PC-9 (cell line): Measurements from ENCODE around the gene ETV6.

Experiments used
- EZH2 ChIP-seq: fragments of 200-600 bp; sonication (generic); IDR thresholded peaks from 2 replicates; pipeline ENCODE4 v1.8.0; 2017; ENCODE audit warnings: antibody characterized with exemption, low read depth
- TF ChIP-seq, protein P1 (sequence below): fragments of 200-600 bp; sonication (generic); conservative IDR thresholded peaks from 2 replicates; pipeline ENCODE4 v1.6.1; 2017; ENCODE audit warnings: mixed run types, antibody characterized with exemption, mild to moderate bottlenecking, moderate library complexity

DNA sequence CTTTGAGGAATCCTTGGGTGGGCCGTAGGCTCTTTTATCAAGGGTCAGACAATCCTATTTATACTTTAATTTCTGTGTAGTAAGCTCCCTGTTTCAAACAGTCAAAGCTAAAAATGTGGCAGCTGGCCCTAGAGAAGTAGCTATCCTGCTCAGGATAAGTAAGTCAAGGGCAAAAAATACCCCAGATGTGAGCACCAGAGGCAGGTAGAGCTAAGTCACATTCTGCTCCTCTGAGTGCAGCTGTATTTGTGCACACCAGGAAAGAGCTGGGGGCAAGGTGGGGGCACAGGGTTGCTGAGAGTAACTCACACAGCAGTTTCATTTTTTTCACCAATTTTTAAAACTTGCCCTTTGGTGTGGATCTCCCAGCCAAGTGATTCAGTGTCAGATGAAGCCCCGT, 5.3 kb downstream of the ETV6 start:
- TF ChIP-seq, protein P1, sequence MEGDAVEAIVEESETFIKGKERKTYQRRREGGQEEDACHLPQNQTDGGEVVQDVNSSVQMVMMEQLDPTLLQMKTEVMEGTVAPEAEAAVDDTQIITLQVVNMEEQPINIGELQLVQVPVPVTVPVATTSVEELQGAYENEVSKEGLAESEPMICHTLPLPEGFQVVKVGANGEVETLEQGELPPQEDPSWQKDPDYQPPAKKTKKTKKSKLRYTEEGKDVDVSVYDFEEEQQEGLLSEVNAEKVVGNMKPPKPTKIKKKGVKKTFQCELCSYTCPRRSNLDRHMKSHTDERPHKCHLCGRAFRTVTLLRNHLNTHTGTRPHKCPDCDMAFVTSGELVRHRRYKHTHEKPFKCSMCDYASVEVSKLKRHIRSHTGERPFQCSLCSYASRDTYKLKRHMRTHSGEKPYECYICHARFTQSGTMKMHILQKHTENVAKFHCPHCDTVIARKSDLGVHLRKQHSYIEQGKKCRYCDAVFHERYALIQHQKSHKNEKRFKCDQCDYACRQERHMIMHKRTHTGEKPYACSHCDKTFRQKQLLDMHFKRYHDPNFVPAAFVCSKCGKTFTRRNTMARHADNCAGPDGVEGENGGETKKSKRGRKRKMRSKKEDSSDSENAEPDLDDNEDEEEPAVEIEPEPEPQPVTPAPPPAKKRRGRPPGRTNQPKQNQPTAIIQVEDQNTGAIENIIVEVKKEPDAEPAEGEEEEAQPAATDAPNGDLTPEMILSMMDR, result no peak
- TF ChIP-seq EZH2, result no peak
